SK-N-SH (cell line): ENCODE results near the gene IFNA14. TPM values are rescaled to one million over a fixed set of nuclear protein-coding genes. Genes with fewer than 3 reads are reported as not detected.

Source experiments
- CTCF ChIA-PET: fragments of 300-600, 350-600 bp; formaldehyde crosslinking; extraction: SDS; loops from one replicate; lab custom pipeline; 2021; lab: Yijun Ruan, JAX
- POLR2A ChIA-PET: fragments of 350-600 bp; sonication (Branson Sonifier 250); formaldehyde crosslinking; extraction: SDS; loops from one replicate; lab custom pipeline; 2020; ENCODE audit warnings: antibody characterized with exemption, inconsistent platforms; lab: Yijun Ruan, JAX
- DNase-seq: peaks from one replicate; pipeline ENCODE4 v3.0.0; 2012
- H2AFZ ChIP-seq: fragments of 200-600 bp; sonication (generic); 2 replicates; pipeline ENCODE4 v1.8.1; 2016; ENCODE audit warnings: antibody characterized with exemption, mild to moderate bottlenecking, low read depth
- H3F3A ChIP-seq: fragments of 200-600 bp; sonication (generic); replicated peaks from 2 replicates; pipeline ENCODE3; 2016; ENCODE audit warnings: antibody characterized with exemption, mild to moderate bottlenecking; ENCODE audit not compliant: insufficient read depth
- H3K27ac ChIP-seq, 2 experiments: fragments of 200-500 bp in 1 of 2; fragments of 200-600 bp in 1 of 2; sonication (Bioruptor generic) in 1 of 2; sonication (generic), shearing (Covaris generic) in 1 of 2; 2 replicates each; pipeline versions ENCODE4 v1.5.1 to v1.6.1; 2014 to 2016; ENCODE audit warnings: low read depth in 2 of 2, inconsistent platforms in 1 of 2, low read length in 1 of 2, mild to moderate bottlenecking in 1 of 2, mixed read lengths in 1 of 2
- H3K27me3 ChIP-seq: fragments of 200-600 bp; sonication (generic), shearing (Covaris generic); 2 replicates; pipeline ENCODE4 v1.6.1; 2016; ENCODE audit warnings: mixed run types; ENCODE audit not compliant: insufficient read depth
- H3K36me3 ChIP-seq, 2 experiments: fragments of 200-500 bp in 1 of 2; fragments of 200-600 bp in 1 of 2; sonication (Bioruptor generic) in 1 of 2; sonication (generic) in 1 of 2; replicated peaks in 1 of 2; 2 replicates each; pipeline versions ENCODE3 to v1.5.1; 2014 to 2016; ENCODE audit warnings: low read length in 1 of 2, mild to moderate bottlenecking in 1 of 2; ENCODE audit not compliant: insufficient read depth in 2 of 2, control insufficient read depth in 1 of 2
- H3K4me1 ChIP-seq, 2 experiments: fragments of 200-500 bp in 1 of 2; fragments of 200-600 bp in 1 of 2; sonication (Bioruptor generic) in 1 of 2; sonication (generic), shearing (Covaris generic) in 1 of 2; 2 replicates each; pipeline versions ENCODE4 v1.5.1 to v1.6.1; 2014 to 2016; ENCODE audit warnings: low read depth in 1 of 2, low read length in 1 of 2, mixed run types in 1 of 2; ENCODE audit not compliant: insufficient read depth in 2 of 2, control insufficient read depth in 1 of 2
- H3K4me2 ChIP-seq: fragments of 200-600 bp; sonication (generic), shearing (Covaris generic); 2 replicates; pipeline ENCODE4 v1.6.1; 2017; ENCODE audit warnings: mixed run types
- H3K4me3 ChIP-seq, 2 experiments: fragments of 200-500 bp in 1 of 2; fragments of 200-600 bp in 1 of 2; sonication (Bioruptor generic) in 1 of 2; sonication (generic), shearing (Covaris generic) in 1 of 2; 2 replicates each; pipeline versions ENCODE4 v1.5.1 to v1.8.1; 2014 to 2016; ENCODE audit warnings: low read depth in 2 of 2, inconsistent platforms in 1 of 2, low read length in 1 of 2, mild to moderate bottlenecking in 1 of 2, mixed read lengths in 1 of 2, moderate library complexity in 1 of 2
- H3K79me2 ChIP-seq: fragments of 200-600 bp; sonication (generic); 2 replicates; pipeline ENCODE4 v1.8.1; 2017; ENCODE audit warnings: mild to moderate bottlenecking; ENCODE audit not compliant: insufficient read depth
- H3K9ac ChIP-seq: fragments of 200-600 bp; sonication (generic); 2 replicates; pipeline ENCODE4 v1.6.1; 2017; ENCODE audit warnings: mixed run types
- H3K9me2 ChIP-seq: fragments of 200-600 bp; sonication (generic); 2 replicates; pipeline ENCODE4 v1.6.1; 2017; ENCODE audit warnings: mixed run types
- H3K9me3 ChIP-seq: fragments of 200-600 bp; sonication (generic); 2 replicates; pipeline ENCODE4 v1.6.1; 2017; ENCODE audit warnings: mixed run types, mild to moderate bottlenecking, moderate library complexity
- H4K20me1 ChIP-seq: fragments of 200-600 bp; sonication (generic); 2 replicates; pipeline ENCODE4 v1.6.1; 2017; ENCODE audit warnings: mild to moderate bottlenecking, mixed run types; ENCODE audit not compliant: insufficient read depth
- CTCF ChIP-seq: fragments of 200-600 bp; sonication (generic); IDR thresholded peaks from 2 replicates; pipeline ENCODE4 v1.6.1; 2017; ENCODE audit warnings: antibody characterized with exemption, mild to moderate bottlenecking, moderate library complexity
- ELF1 ChIP-seq: IDR thresholded peaks from 2 replicates; pipeline ENCODE4 v1.4.0; 2012
- EZH2phosphoT487 ChIP-seq: fragments of 200-600 bp; sonication (generic); IDR thresholded peaks from 2 replicates; pipeline ENCODE4 v1.6.1; 2017; ENCODE audit warnings: low read depth, mixed run types, mild to moderate bottlenecking, antibody characterized with exemption, moderate library complexity, borderline replicate concordance
- FOSL2 ChIP-seq: IDR thresholded peaks from 2 replicates; pipeline ENCODE4 v1.4.0; 2012; ENCODE audit warnings: low read depth, mild to moderate bottlenecking, moderate library complexity, borderline replicate concordance
- FOXM1 ChIP-seq: IDR thresholded peaks from 2 replicates; pipeline ENCODE4 v1.4.0; 2012; ENCODE audit warnings: low read depth, mild to moderate bottlenecking
- GATA2 ChIP-seq: sonication (generic); formaldehyde crosslinking; IDR thresholded peaks from 2 replicates; pipeline ENCODE4 v1.5.0; 2020; ENCODE audit warnings: mild to moderate bottlenecking, missing genetic modification reagents
- JUND ChIP-seq: IDR thresholded peaks from 2 replicates; pipeline ENCODE4 v1.4.0; 2012
- MAX ChIP-seq: IDR thresholded peaks from 2 replicates; pipeline ENCODE4 v1.4.0; 2012; ENCODE audit warnings: low read depth
- MXI1 ChIP-seq: IDR thresholded peaks from 2 replicates; pipeline ENCODE4 v1.6.1; 2012; ENCODE audit warnings: mild to moderate bottlenecking, low read depth, low read length, improper control_type of control experiment
- PBX3 ChIP-seq: IDR thresholded peaks from 2 replicates; pipeline ENCODE4; 2012
- POLR2AphosphoS5 ChIP-seq: IDR thresholded peaks from 2 replicates; pipeline ENCODE4 v1.6.1; 2012; ENCODE audit warnings: low read depth, low read length
- RAD21 ChIP-seq: IDR thresholded peaks from 2 replicates; pipeline ENCODE4 v1.6.1; 2012; ENCODE audit warnings: mild to moderate bottlenecking, low read length
- RCOR1 ChIP-seq: fragments of 150-350 bp; IDR thresholded peaks from 2 replicates; pipeline ENCODE4 v1.6.1; 2017; ENCODE audit warnings: antibody characterized with exemption, low read length
- RXRA ChIP-seq: IDR thresholded peaks from 2 replicates; pipeline ENCODE4 v1.4.0; 2012; ENCODE audit warnings: low read depth, mild to moderate bottlenecking, borderline replicate concordance
- SIN3A ChIP-seq: IDR thresholded peaks from 2 replicates; pipeline ENCODE4 v1.6.1; 2012; ENCODE audit warnings: low read depth, mild to moderate bottlenecking, low read length, moderate library complexity, borderline replicate concordance
- SMC3 ChIP-seq: IDR thresholded peaks from 2 replicates; pipeline ENCODE4 v1.6.1; 2012; ENCODE audit warnings: low read depth, low read length, improper control_type of control experiment
- TAF1 ChIP-seq: IDR thresholded peaks from 2 replicates; pipeline ENCODE4 v1.6.1; 2012; ENCODE audit warnings: low read depth, mild to moderate bottlenecking, low read length, moderate library complexity, borderline replicate concordance
- USF1 ChIP-seq: IDR thresholded peaks from 2 replicates; pipeline ENCODE4 v1.4.0; 2012; ENCODE audit warnings: low read depth, borderline replicate concordance
- YY1 ChIP-seq: IDR thresholded peaks from 2 replicates; pipeline ENCODE4 v1.4.0; 2012; ENCODE audit warnings: low read depth, mild to moderate bottlenecking
- ZBTB33 ChIP-seq: IDR thresholded peaks from 2 replicates; pipeline ENCODE4 v1.4.0; 2012; ENCODE audit warnings: low read depth, borderline replicate concordance
- WGBS: methylation state at CpG from one replicate; pipeline ENCODE4 v1.1.6; 2017; ENCODE audit warnings: low lambda C conversion rate; 5-methylcytosine and 5-hydroxymethylcytosine counted together
- polyA plus RNA-seq, 3 experiments: library from polyadenylated mRNA; depleted of rRNA; stranded (reverse); fragments of >200 nt; gene quantifications; 2 replicates each; pipeline ENCODE4 v1.2.3, GENCODE V29; 2012

IFNA14 gene
- polyA plus RNA-seq, 1 of the 3 experiments (the other 2 are of a cell fraction), result not detected

- no peak overlapping the region for H3K4me2 ChIP-seq
- POLR2A ChIA-PET, result no interaction called here
- CTCF ChIA-PET, result interaction anchor here (1.5 kb wide), 1 partner anchor 115 kb away, joined by 5 read pairs; no protein-coding TSS in a partner anchor
- H3K79me2 ChIP-seq, result no peaks in the 10 kb centered on the region
- H3K27me3 ChIP-seq, result no peaks in the 10 kb centered on the region
- no peaks in the 10 kb centered on the region for H4K20me1 ChIP-seq
- H3K4me1 ChIP-seq, result no peaks in the 10 kb centered on the region
- H2AFZ ChIP-seq, result no peak overlapping the region
- no peak overlapping the region for H3K27ac ChIP-seq
- H3K9me3 ChIP-seq, result no peaks in the 10 kb centered on the region
- H3K36me3 ChIP-seq, result no peaks in the 10 kb centered on the region
- H3K9me2 ChIP-seq, result no peaks in the 10 kb centered on the region
- H3F3A ChIP-seq, result no peaks in the 10 kb centered on the region
- no peak overlapping the region for H3K4me3 ChIP-seq
- TF ChIP-seq CTCF (no peak), RAD21 (no peak), EZH2phosphoT487 (no peak), RXRA (no peak), PBX3 (no peak), TAF1 (no peak), FOSL2 (no peak), GATA2 (no peak), FOXM1 (no peak), JUND (no peak), POLR2AphosphoS5 (no peak)
- no peak overlapping the region for H3K9ac ChIP-seq
- no peak for DNase-seq
- 17% methylated on average over 2 of the region's 2 CpGs for WGBS
Measured at GRCh38 chr9:21281275-21281674, 41.5 kb upstream of the IFNA14 start.

- POLR2A ChIA-PET, result no interaction called here
Measured at GRCh38 chr9:21268347-21268657, 28.5 kb upstream of the IFNA14 start.

More at GRCh38 chr9:21268347-21268657, 28.5 kb upstream of the IFNA14 start:
- Histone ChIP-seq H3K4me1 (no peaks in the 10 kb centered on the region), H3K9me2 (no peaks in the 10 kb centered on the region), H3K4me2 (no peak overlapping the region), H3F3A (no peaks in the 10 kb centered on the region), H3K36me3 (no peaks in the 10 kb centered on the region), H3K9me3 (no peaks in the 10 kb centered on the region), H3K79me2 (no peaks in the 10 kb centered on the region), H2AFZ (no peak overlapping the region), H3K27me3 (no peaks in the 10 kb centered on the region), H3K4me3 (no peak overlapping the region), H3K27ac (no peak overlapping the region), H3K9ac (no peak overlapping the region), H4K20me1 (no peaks in the 10 kb centered on the region)
- WGBS, result 15% methylated on average over 2 of the region's 2 CpGs
- no peak for TF ChIP-seq MAX
- TF ChIP-seq USF1, result no peak
- no peak for TF ChIP-seq ZBTB33
- no peak for TF ChIP-seq RCOR1
- TF ChIP-seq RXRA, result no peak
- TF ChIP-seq ELF1, result no peak
- no peak for TF ChIP-seq RAD21
- no peak for TF ChIP-seq PBX3
- TF ChIP-seq MXI1, result no peak
- TF ChIP-seq FOSL2, result no peak
- no peak for TF ChIP-seq SIN3A
- no peak for TF ChIP-seq YY1
- no peak for TF ChIP-seq SMC3
- no peak for DNase-seq
- CTCF ChIA-PET, result no interaction called here
